HG02840 (cell line): ENCODE measurements around the gene MYBPC2.

Experiments
- ATAC-seq: cut with Tn5 transposase; IDR thresholded peaks from one replicate; pipeline ENCODE4 v1.9.1; 2021; ENCODE audit warnings: mild to moderate bottlenecking, moderate library complexity, moderate number of reproducible peaks; ENCODE audit not compliant: unreplicated experiment, low FRiP score

MYBPC2 gene

GRCh38 chr19:50495020-50495531 is 62.4 kb downstream of the MYBPC2 start:
- ATAC-seq = no peak

DNA sequence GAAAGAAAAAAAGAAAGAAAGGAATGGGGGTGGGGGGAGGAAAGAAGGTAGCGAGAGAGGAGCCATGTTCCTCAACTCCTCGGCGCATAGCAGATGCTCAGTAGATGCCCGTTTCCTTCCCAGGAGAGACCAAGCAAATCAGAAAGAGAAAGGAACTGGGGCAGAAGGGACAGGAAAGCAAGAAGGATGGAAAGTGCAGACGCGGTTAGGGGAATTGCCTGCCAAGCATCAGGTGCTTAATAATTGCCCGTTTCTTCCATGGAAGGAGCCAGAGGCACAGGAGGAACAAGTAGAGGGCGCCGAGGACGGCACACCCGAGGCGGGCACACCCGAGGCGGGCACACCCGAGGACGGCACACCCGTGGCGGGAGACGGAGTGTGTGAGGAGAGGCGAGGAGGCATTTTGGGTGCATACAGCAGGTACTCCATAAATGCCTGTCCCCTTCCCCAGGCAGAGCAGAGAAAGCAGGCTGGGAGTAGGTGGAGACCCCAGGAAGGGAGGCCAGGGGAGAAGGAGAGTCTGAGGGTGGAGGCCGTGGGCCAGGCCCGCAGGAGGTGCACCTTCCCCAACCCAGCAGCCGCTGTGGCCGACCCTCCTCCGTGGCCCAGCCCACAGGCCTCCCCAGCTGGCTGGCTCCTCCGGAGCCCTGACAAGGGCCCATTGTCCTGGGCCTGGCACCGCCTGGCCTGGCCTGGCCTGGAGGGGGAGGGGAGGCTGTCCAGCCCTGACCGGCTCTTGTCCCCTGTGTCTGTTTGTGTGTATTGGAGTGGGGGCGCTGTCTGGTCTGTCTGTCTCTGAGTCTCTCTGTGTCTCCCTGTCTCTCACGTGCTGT is 63.7 kb downstream of the MYBPC2 start:
- no peak for ATAC-seq

- no peak for ATAC-seq
Observed at GRCh38 chr19:50497022-50497405, 64.3 kb downstream of the MYBPC2 start.

- ATAC-seq = no peak
Observed at GRCh38 chr19:50498219-50499056, 65.7 kb downstream of the MYBPC2 start.

GRCh38 chr19:50500060-50500752 is 67.5 kb downstream of the MYBPC2 start:
- no peak for ATAC-seq

GRCh38 chr19:50500753-50501151 is 68.1 kb downstream of the MYBPC2 start:
- ATAC-seq = no peak

GRCh38 chr19:50501186-50501567 is 68.5 kb downstream of the MYBPC2 start:
- no peak for ATAC-seq

DNA sequence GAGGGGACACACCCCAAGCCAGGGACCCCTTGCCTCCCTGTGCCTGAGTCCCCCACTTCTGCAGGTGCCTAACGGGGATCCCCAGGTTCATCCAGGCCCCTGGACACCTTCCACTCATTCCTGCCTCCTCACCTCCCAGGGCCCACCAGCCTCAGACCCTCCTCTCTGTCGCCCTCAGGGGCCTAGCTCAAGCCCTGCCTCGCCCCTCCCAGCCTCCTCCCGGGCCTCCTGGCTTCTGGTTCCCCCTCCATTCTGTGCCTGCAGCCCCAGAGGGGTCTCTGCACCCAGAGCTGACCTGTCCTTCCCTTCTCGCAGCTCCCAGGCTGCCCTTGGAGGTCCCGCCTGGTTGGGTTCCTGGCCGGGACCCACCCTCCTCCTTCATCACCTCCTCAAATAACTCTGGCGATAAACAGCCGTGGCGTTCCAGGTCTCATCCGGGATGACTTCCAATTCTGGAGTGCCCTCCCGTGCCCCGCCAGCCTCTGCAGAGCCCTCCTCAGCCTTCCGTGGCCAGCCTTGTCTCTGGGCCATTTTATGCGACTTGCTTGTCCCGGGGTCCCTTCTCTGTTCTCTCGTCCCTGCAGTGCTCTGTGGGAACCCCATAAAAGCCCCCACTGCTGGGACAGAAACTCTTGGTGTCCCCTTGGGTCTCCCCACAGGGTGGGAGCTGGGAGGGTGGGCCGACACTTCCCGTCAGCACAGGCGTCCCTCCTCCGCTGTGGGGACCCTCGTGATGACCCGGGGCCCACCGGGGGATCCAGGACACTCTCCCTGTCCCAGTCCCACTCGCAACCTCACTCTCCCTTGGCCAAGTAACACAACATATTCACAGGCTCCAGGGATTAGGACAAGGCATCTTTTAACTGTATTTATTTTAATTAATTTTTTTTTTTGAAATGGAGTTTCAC is 69.1 kb downstream of the MYBPC2 start:
- no peak for ATAC-seq

DNA sequence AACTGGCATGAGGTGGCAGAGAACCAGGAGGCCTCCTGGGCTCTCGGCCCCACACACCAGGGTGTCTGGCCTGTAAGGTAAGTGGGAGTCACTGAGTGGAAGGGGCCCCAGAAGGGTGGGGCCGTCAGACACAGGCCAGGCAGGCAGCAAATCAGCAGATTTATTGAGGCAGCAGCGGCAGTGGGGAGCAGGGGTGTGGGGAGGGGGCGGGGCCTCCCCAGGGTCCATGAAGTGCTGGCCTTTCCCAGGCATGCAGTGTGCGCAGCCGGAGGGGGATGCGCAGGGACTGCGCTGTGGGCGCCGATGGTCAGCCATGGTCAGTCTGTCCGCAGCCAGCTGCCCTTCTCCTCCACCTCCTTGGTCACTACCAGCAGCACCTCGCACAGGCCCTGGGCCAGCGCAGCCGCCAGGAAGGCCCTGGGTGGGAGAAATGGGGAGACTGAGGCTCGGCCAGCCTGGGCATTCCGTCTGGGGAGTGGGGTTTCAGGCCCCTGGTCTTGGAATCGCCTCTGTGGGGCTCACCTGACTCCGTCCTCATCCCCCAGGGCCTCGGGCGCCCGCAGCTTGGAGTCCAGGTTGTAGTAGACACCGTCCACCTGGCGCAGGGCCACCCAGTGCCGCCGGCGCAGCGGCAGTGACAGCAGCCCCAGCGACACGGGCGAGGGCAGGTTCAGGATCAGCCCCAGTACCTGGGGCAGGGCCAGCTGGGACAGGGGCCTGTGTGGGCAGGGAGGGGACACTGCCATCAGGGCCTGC is 73.3 kb downstream of the MYBPC2 start:
- no peak for ATAC-seq

DNA sequence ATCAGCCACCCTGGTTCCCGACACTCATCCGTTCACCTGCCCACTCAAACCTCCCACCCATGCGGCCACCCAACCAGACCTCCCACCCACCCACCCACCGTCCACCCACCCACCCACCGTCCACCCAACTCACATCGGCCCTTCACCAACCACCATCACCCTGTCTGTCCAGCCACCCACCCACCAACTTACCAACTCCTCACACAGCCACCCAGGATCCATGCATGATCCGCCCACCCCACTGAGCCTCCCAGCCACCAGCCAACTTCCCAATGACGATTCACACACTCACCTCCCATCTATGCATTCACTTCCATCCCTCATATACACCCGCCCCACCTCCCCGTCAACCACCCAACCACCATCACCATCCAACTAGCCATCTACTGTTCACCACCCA is 74.0 kb downstream of the MYBPC2 start:
- no peak for ATAC-seq

DNA sequence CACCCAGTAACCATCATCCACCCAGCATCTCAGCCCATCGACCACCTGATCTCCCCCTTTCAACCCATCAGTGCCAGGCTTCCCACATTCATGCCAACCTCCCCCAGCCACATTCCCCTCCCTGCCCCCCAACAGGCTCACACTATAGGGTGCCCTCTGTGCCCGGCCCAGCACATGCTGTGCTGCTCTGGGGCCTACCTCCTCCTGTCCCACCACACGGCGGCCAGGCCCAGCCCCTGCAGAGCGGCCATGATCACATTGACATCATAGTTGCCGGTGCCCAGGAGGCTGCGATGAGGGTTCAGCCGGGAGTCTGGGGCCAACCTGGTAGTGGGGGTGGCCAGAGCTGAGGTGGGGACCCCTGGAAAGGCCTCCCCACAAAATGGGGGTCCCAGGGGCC is 74.7 kb downstream of the MYBPC2 start:
- no peak for ATAC-seq

DNA sequence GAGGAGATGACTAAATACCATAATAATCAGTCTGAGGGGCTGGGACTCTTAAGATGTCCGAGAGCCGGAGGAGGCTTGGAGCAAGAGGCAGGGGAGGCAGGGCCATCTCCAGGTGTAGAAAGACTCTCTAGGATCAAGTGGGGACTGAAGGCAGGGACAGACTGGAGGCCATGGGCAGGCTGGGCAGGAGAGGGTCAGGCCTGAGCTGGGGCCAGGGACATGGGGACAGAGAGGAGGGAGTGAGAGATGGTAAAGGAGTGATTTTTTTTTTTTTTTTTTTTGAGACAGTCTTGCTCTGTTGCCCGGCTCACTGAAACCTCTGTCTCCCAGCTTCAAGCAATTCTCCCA is 76.1 kb downstream of the MYBPC2 start:
- ATAC-seq = no peak

GRCh38 chr19:50509366-50509765 is 76.7 kb downstream of the MYBPC2 start:
- no peak for ATAC-seq

DNA sequence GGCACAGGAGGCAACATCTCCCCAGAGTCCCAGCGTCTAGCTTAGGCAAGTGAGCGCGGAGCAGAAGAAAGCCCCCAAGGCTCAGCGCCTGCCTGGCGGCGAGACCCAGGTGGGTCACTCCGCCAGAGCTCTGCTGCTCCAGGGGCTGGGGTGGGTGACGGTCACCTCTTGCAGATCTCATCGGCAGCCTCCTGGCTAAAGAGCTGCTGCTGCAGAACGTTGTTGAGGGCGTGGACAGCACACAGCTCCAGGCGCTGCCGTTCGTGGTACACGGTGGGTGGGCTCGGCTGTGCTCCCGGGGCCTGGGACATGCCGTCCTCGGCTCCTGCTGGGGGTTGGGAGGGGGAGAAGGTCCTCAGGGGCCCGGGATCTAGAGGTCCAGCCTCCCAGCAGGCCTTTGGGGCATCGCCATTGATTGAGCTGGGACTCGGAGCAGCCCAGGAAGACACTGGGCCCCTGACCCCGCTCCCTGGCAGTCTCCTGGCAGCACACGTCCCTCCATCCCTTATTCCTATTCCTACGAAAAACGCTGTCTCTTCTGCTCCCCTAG is 77.5 kb downstream of the MYBPC2 start:
- no peak for ATAC-seq

DNA sequence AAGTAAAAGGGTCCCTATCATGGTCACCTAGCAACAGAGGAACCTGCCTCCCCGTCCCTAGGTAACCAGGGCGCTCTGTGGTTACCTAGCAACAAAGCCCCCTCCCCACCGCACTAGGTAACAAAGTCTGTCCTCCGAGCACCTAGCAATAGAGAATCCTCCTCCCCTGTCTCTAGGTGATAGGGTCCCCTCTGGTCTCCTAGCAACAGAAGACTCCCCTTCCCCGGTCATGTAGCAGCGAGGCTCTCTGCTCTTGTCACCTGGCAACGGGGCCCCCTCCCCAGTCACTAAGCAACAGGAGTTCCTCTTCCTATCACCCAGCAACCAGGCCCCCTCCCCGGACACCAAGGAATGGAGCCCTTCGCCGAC is 78.0 kb downstream of the MYBPC2 start:
- ATAC-seq = no peak

DNA sequence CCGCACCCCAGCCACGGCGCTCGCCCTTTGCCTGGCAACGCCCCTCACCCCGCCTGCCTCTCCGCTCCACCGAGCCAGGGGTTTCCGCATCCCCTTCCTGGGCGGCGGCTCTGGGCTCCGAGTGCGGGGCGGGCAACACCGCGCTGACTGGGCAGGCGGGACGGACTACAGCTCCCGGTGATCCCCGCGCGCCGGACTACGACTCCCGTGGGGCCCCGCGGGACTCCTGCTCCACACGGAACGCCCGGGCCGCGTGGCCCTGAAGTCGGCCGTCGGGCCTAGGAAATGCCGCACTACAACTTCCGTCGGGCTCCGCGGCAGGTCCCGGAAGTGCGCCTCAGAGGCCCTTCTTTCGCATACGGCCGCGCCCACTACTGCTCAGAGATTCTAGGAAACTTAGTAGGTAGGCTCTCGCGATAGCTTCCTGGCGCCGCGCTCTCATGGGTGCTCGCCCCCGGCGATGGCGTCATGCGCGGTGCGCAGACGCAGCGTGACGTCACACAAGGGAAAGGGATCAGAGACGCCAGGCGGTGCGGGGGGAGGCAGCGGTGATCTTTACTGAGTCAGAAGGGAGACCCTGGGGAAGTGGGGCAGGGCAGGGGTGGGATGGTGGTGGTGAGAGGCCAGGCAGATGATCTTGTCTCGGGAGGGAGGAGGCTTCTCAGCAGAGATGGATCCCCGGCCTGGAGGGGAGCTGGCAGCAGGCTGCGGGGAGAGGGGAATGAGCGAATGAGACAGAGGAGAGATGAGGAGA is 78.6 kb downstream of the MYBPC2 start, which contains the start of gene JOSD2:
JOSD2 (minus strand) TSS at position 123 of the 754 bp plus-strand sequence. CDS start 760 bp downstream, outside the sequence.
- peak; percentile 88 for ATAC-seq

- no peak for ATAC-seq
Observed at GRCh38 chr19:50512112-50512998, 79.7 kb downstream of the MYBPC2 start.
